ENCODE measurements around the gene AMBP.

The AMBP gene

DNA sequence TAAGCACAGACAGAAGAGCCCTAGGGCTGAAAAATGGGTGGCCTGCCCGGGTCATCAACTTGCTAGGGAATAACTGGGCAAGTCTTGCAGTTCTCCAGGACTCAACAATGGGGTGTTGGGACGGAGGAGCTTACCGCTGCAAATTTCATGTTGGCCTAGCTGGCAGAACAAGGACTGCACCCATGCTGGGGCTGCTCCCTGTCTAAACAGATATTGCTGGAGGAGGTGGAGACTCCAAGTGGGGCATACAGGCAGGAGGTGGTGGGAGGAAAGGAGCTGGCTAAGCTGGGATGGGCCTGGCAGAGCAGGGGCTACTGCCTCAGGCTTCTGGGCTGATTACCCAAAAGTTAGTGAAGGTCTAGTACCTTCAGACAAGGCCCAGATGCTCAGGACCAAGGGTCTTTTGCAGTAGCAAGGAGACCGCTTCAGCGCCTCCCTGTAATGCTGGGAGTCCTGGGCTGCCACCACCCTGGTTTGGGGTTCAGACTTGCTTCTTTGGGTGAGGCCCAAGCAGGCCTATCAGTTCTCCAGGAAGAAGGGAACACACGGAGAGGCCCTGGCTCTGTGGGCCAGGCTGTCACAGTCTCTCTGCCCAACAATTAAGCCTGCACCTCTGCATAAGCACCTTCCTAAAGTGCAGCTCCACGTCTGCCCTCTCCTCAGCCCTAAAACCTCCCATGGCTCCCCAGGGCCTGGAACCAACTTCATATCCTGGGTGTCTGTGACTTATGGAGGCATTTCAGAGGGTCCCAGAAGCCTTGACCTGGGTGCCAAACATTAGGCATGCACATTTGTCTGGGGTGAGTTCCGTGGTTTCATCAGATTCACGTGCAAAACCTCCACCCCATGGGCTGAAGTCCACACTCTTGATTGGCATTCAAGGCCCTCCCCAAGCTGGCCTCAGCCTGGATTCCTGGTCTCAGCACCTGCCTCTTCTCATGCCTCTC, 45.2 kb upstream of the AMBP start:
- H3K4me3 ChIP-seq (ENCODE audit: control insufficient read depth, low read depth, low read length): no peak overlapping the region
- TF ChIP-seq, protein P1, sequence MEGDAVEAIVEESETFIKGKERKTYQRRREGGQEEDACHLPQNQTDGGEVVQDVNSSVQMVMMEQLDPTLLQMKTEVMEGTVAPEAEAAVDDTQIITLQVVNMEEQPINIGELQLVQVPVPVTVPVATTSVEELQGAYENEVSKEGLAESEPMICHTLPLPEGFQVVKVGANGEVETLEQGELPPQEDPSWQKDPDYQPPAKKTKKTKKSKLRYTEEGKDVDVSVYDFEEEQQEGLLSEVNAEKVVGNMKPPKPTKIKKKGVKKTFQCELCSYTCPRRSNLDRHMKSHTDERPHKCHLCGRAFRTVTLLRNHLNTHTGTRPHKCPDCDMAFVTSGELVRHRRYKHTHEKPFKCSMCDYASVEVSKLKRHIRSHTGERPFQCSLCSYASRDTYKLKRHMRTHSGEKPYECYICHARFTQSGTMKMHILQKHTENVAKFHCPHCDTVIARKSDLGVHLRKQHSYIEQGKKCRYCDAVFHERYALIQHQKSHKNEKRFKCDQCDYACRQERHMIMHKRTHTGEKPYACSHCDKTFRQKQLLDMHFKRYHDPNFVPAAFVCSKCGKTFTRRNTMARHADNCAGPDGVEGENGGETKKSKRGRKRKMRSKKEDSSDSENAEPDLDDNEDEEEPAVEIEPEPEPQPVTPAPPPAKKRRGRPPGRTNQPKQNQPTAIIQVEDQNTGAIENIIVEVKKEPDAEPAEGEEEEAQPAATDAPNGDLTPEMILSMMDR (IDR thresholded peaks at IDR 0.05; ENCODE audit: control insufficient read depth, insufficient read depth, low read depth, low read length, missing control alignments): no peak
- no peak for DNase-seq (ENCODE audit: low read depth)

DNA sequence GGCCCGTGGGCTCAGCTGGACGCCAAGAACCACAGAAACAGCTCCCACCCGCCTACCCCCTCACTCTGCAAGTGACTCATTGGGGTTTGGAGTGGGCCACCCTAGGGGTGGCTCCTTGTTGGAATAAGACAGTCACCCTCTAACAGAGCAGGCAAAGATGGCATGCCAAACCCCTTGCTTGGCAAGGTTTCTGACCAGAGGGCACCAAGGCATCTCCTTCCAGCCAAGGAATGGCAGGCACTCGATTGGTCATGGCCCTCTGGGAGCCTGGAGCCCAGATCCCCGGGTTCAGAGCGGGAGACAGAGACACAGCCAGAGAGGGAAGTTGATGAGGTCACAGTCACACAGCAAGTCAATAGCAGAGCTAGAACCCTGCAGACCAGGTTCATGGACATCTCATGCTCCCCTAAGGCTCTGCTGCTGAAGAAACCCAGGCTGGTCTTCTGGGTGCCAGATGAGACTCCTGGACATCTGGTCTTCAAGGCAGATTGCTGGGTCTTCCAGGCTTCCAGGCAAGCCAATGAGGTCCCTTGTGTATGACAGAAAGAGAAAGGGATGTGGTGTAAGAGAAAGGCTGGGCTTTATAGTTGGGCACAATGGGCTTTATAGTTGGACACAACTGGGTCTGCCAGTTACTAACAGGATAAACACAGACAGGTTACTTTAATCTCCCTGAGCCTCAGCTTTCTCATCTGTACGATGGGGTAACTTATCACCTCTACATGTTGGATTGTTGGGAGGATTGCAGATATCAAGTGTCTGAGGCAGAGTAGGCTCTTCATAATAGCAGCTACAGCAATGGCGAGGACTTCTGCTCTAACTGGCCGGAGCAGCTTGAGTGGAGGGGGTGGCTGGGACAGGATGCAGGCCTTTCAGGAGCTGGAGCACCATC, 44.3 kb upstream of the AMBP start:
- TF ChIP-seq, protein P1 (IDR thresholded peaks at IDR 0.05; ENCODE audit: control insufficient read depth, insufficient read depth, low read depth, low read length, missing control alignments): no peak
- DNase-seq (ENCODE audit: low read depth): no peak
- H3K4me3 ChIP-seq (ENCODE audit: control insufficient read depth, low read depth, low read length): no peak overlapping the region

DNA sequence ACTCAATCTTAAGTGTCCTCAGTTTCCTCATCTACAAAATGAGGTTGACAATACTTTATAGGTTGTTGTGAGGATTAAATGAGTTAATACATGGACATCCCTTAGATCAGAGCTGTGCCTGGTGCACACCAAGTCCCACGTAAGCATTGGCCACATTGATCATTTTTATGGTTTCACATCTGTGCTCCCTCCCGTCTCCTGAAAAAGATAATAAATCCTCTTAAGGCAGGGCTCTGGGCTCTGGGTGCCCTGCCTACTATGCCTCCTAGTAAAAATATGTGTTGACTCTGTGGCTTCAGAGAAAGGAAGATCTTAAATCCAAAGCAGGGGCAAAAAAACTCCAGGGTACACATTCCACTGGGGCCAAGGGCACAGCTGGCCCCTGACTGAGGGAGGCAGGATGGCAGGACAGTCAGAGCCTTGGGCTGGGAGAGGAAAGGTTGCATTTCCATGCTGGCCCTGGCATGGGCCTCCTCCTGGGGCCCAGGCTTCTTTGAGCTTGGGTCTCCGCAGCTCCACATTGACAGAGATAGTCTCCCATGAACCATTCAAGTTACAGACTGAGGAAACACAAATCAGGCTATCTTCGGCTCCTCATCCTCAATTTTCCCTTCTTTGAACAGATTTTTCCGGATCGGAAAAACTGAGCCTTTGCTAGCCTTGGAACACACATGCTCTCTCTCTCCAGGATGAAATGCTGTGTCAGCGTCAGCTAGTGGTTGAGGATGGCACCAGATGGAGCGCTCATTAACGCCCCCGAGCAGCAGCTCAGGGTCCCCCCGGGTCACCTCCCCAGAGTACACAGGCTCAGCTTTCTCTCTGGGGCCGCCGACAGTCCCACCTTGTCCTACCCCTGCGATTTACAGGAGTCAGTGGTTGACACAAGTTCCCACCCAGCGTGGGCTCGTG, 43.4 kb upstream of the AMBP start:
- TF ChIP-seq, protein P1 (IDR thresholded peaks at IDR 0.05; ENCODE audit: control insufficient read depth, insufficient read depth, low read depth, low read length, missing control alignments): no peak
- no peak for DNase-seq (ENCODE audit: low read depth)
- no peak overlapping the region for H3K4me3 ChIP-seq (ENCODE audit: control insufficient read depth, low read depth, low read length)

DNA sequence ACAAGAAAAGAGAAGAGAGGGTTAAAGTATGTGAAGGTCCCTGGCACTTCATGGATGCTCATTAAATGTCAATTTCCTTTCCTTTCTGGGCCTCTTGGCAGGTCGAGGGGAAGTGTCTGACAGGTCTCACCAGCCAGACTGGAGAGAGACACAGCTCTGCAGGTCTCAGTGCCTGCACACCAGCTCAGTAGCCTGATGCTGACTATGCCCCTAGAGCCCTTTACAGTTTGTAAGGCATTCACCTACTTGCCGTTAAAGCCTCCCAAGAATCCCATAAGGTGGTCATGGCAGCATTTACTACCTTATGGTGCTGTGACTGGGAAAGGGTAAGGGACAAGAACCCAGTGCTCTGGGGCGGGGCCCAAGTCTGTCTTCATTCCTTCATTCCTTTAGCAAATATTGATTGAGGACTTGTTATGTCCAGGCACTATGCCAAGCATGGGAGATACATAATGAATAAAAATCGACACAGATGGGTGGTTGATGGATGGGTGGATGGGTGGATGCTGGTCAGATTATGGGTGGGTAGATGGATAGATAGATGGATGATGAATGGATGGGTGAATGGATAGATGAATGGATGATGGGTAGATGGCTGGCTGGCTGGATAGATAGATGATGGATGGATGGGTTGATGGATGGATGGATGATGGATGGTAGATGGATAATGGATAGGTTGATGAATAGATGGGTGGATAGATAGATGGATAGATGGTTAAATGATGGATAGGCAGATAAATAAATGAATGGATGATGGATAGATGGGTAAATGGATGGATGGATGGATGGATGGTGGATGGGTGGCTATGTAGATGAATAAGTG, 42.3 kb upstream of the AMBP start:
- no peak for DNase-seq (ENCODE audit: low read depth)
- H3K4me3 ChIP-seq (ENCODE audit: control insufficient read depth, low read depth, low read length): no peak overlapping the region
- TF ChIP-seq, protein P1 (IDR thresholded peaks at IDR 0.05; ENCODE audit: control insufficient read depth, insufficient read depth, low read depth, low read length, missing control alignments): no peak

DNA sequence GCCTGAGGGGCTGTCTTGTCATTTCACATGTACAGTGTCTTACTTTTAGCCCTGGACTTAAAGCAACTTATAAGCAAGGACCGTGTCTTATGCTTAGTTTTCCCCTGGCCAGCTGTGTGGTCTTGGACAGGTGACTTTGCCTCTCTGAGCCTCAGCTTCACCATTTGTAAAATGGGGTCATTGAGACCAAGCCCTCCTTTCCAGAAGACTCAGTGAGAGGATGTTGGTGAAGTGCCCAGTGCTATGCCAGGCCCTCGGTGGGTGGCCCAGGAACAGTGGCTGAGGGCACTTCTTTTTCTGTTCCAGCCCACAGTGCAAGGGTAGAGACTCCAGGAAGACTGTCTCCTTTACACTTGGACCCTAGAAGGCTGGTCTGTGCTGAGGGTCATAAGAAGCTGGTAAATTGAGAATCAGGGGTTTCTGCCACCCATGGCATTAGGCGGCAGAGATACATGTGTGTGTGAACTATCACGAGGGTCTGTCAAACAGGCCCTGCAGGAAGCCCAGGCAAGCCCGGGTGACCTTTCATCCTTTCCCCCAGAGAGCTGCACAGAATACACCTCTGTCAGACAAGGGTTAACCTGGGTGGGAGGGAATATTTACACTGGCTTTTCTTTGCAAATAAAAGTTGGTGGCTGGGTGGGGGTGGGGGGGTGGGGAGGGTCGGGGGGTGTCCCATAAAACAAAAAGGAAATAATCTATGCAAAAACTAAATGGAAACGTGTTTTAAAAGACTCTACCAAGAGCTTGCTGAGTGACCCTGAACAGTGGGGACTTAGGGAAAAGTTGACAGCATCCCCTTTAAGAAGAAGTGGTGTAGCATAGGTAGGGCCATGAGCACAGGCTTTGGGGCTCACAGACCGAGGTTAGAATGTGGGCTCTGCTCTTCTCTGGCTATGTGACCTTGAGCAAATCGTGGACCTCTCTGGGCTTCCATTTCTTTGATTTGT, 41.4 kb upstream of the AMBP start:
- no peak overlapping the region for H3K4me3 ChIP-seq (ENCODE audit: control insufficient read depth, low read depth, low read length)
- no peak for DNase-seq (ENCODE audit: low read depth)
- TF ChIP-seq, protein P1 (IDR thresholded peaks at IDR 0.05; ENCODE audit: control insufficient read depth, insufficient read depth, low read depth, low read length, missing control alignments): no peak
